WTC11 (cell line): Measurements from ENCODE around the gene BACE2. TPM values are rescaled to one million over a fixed set of nuclear protein-coding genes. Genes with fewer than 3 reads are reported as not detected.
A peak's percentile ranks its signal among the peaks of the same experiment; 100 is the strongest.

ENCODE experiments used
- ATAC-seq: fragments of 200-7000 bp; cut with Tn5 transposase; 2 replicates; pipeline ENCODE4 v1.10.0; 2021; ENCODE audit warnings: mild to moderate bottlenecking, moderate library complexity
- CTCF ChIA-PET: fragments of 300-600 bp; sonication (Branson Sonifier 250); formaldehyde crosslinking; loops from one replicate; lab custom pipeline; 2021; ENCODE audit warnings: antibody characterized with exemption; lab: Charles Lee
- POLR2A ChIA-PET: fragments of 350-600 bp; sonication (Branson Sonifier 250); formaldehyde crosslinking; loops from one replicate; lab custom pipeline; 2021; ENCODE audit warnings: antibody characterized with exemption; lab: Charles Lee
- DNase-seq: peaks from one replicate; pipeline ENCODE4 v3.0.0; 2021; ENCODE audit warnings: low spot score
- H3K27ac Mint-ChIP-seq: 2 replicates; pipeline ENCODE4 v1.8.0; 2021; ENCODE audit warnings: mixed read lengths
- H3K27me3 Mint-ChIP-seq: 2 replicates; pipeline ENCODE4 v1.8.0; 2021; ENCODE audit warnings: low read depth, mild to moderate bottlenecking, moderate library complexity, mixed read lengths
- H3K36me3 Mint-ChIP-seq: 2 replicates; pipeline ENCODE4 v1.8.0; 2021; ENCODE audit warnings: mixed read lengths
- H3K4me1 Mint-ChIP-seq: 2 replicates; pipeline ENCODE4 v1.8.0; 2022; ENCODE audit warnings: mixed read lengths
- H3K4me3 Mint-ChIP-seq: 2 replicates; pipeline ENCODE4 v1.8.0; 2021; ENCODE audit warnings: mild to moderate bottlenecking, moderate library complexity, mixed read lengths
- H3K9me3 Mint-ChIP-seq: 2 replicates; pipeline ENCODE4 v1.8.0; 2021; ENCODE audit warnings: mixed read lengths
- ATF3 ChIP-seq: sonication (generic); formaldehyde crosslinking; conservative IDR thresholded peaks from 2 replicates; pipeline ENCODE4 v1.8.1; 2022; ENCODE audit warnings: mild to moderate bottlenecking, missing genetic modification reagents
- CREM ChIP-seq: sonication (generic); formaldehyde crosslinking; IDR thresholded peaks from 2 replicates; pipeline ENCODE4 v1.8.1; 2022; ENCODE audit warnings: mild to moderate bottlenecking, missing genetic modification reagents, moderate library complexity
- FOXJ3 ChIP-seq: sonication (generic); formaldehyde crosslinking; IDR thresholded peaks from 2 replicates; pipeline ENCODE4 v1.9.0; 2021; ENCODE audit warnings: missing genetic modification reagents, mild to moderate bottlenecking, borderline replicate concordance
- FOXP4 ChIP-seq: sonication (generic); formaldehyde crosslinking; IDR thresholded peaks from 2 replicates; pipeline ENCODE4 v1.8.0; 2022; ENCODE audit warnings: mild to moderate bottlenecking, missing genetic modification reagents
- HMGA2 ChIP-seq: fragments of 250-450 bp; sonication (Bioruptor Pico); IDR thresholded peaks from 2 replicates; pipeline ENCODE4 v1.4.0; 2021; ENCODE audit warnings: mild to moderate bottlenecking, moderate library complexity
- IRF2 ChIP-seq: sonication (generic); formaldehyde crosslinking; IDR thresholded peaks from 2 replicates; pipeline ENCODE4 v1.8.0; 2022; ENCODE audit warnings: low read depth, missing genetic modification reagents, borderline replicate concordance
- JUN ChIP-seq: sonication (generic); formaldehyde crosslinking; IDR thresholded peaks from 2 replicates; pipeline ENCODE4 v1.8.0; 2023; ENCODE audit warnings: mild to moderate bottlenecking, missing genetic modification reagents
- KAT7 ChIP-seq: sonication (generic); formaldehyde crosslinking; IDR thresholded peaks from 2 replicates; pipeline ENCODE4 v1.8.1; 2023; ENCODE audit warnings: missing genetic modification reagents, mild to moderate bottlenecking, borderline replicate concordance
- NR2C2 ChIP-seq: sonication (generic); formaldehyde crosslinking; IDR thresholded peaks from 2 replicates; pipeline ENCODE4 v1.8.0; 2022; ENCODE audit warnings: mild to moderate bottlenecking, missing genetic modification reagents
- PRRX2 ChIP-seq: fragments of 250-450 bp; sonication (Bioruptor Pico); IDR thresholded peaks from 2 replicates; pipeline ENCODE4 v1.8.0; 2021; ENCODE audit warnings: mild to moderate bottlenecking
- SMAD4 ChIP-seq: sonication (generic); formaldehyde crosslinking; IDR thresholded peaks from 2 replicates; pipeline ENCODE4 v1.8.0; 2022; ENCODE audit warnings: mild to moderate bottlenecking, missing genetic modification reagents
- SP1 ChIP-seq: sonication (generic); formaldehyde crosslinking; conservative IDR thresholded peaks from 2 replicates; pipeline ENCODE4 v1.8.1; 2022; ENCODE audit warnings: missing genetic modification reagents
- TCF7 ChIP-seq: sonication (generic); formaldehyde crosslinking; IDR thresholded peaks from 2 replicates; pipeline ENCODE4 v1.8.0; 2022; ENCODE audit warnings: mild to moderate bottlenecking, low read depth, missing genetic modification reagents, moderate library complexity
- USF2 ChIP-seq: sonication (generic); formaldehyde crosslinking; IDR thresholded peaks from 2 replicates; pipeline ENCODE4 v1.8.1; 2023; ENCODE audit warnings: mild to moderate bottlenecking, missing genetic modification reagents, moderate library complexity
- ZMAT4 ChIP-seq: fragments of 250-450 bp; sonication (Bioruptor Pico); IDR thresholded peaks from 2 replicates; pipeline ENCODE4 v1.9.0; 2021; ENCODE audit warnings: mild to moderate bottlenecking
- ZNF396 ChIP-seq: fragments of 250-450 bp; sonication (Bioruptor Pico); IDR thresholded peaks from 2 replicates; pipeline ENCODE4 v1.8.0; 2021; ENCODE audit warnings: mild to moderate bottlenecking, moderate library complexity, borderline replicate concordance
- ZNF423 ChIP-seq: fragments of 250-450 bp; sonication (Bioruptor Pico); IDR thresholded peaks from 2 replicates; pipeline ENCODE4 v2.1.2; 2022; ENCODE audit warnings: mild to moderate bottlenecking, moderate library complexity
- total RNA-seq: library from RNA; stranded (reverse); gene quantifications from 3 replicates; pipeline ENCODE4 v1.2.3, GENCODE V29; 2021
- TF ChIP-seq, protein P1 (sequence below): sonication (generic); formaldehyde crosslinking; IDR thresholded peaks from 2 replicates; pipeline ENCODE4 v1.8.1; 2023; ENCODE audit warnings: mild to moderate bottlenecking, moderate library complexity, missing genetic modification reagents
- TF ChIP-seq, protein P2 (sequence below): sonication (generic); formaldehyde crosslinking; IDR thresholded peaks from 2 replicates; pipeline ENCODE4 v1.8.0; 2022; ENCODE audit warnings: mild to moderate bottlenecking, missing genetic modification reagents

Gene BACE2
- total RNA-seq, 1 experiment from 2014 or later, result 9.8 TPM

- H3K27ac Mint-ChIP-seq, result no peak overlapping the region
Observed at GRCh38 chr21:41322496-41323382, 154.8 kb downstream of the BACE2 start.

More at GRCh38 chr21:41322496-41323382, 154.8 kb downstream of the BACE2 start:
- Mint-ChIP-seq H3K36me3 (no peaks in the 10 kb centered on the region), H3K4me1 (peaks cover 20% of the 10 kb centered on the region), H3K27me3 (peaks cover 4% of the 10 kb centered on the region), H3K4me3 (no peak overlapping the region), H3K9me3 (no peaks in the 10 kb centered on the region)
- ChIA-PET POLR2A (no interaction called here), CTCF (interaction anchor here (1.6 kb wide), 1 partner anchor 37 kb away, joined by 5 read pairs; no protein-coding TSS in a partner anchor)
- TF ChIP-seq USF2 (no peak), NR2C2 (no peak), ZMAT4 (no peak), PRRX2 (CRISPR knock-in tag) (no peak), SP1 (no peak), KAT7 (CRISPR knock-in tag) (no peak), TCF7 (CRISPR knock-in tag) (no peak), FOXJ3 (CRISPR knock-in tag) (no peak), JUN (no peak), SMAD4 (CRISPR knock-in tag) (no peak), ZNF423 (CRISPR knock-in tag) (no peak), ZNF396 (CRISPR knock-in tag) (no peak), HMGA2 (CRISPR knock-in tag) (no peak), FOXP4 (CRISPR knock-in tag) (no peak), ATF3 (no peak), IRF2 (CRISPR knock-in tag) (no peak), CREM (CRISPR knock-in tag) (no peak)
- TF ChIP-seq, protein P1, sequence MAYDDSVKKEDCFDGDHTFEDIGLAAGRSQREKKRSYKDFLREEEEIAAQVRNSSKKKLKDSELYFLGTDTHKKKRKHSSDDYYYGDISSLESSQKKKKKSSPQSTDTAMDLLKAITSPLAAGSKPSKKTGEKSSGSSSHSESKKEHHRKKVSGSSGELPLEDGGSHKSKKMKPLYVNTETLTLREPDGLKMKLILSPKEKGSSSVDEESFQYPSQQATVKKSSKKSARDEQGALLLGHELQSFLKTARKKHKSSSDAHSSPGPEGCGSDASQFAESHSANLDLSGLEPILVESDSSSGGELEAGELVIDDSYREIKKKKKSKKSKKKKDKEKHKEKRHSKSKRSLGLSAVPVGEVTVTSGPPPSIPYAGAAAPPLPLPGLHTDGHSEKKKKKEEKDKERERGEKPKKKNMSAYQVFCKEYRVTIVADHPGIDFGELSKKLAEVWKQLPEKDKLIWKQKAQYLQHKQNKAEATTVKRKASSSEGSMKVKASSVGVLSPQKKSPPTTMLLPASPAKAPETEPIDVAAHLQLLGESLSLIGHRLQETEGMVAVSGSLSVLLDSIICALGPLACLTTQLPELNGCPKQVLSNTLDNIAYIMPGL (CRISPR knock-in tag), result no peak
- TF ChIP-seq, protein P2, sequence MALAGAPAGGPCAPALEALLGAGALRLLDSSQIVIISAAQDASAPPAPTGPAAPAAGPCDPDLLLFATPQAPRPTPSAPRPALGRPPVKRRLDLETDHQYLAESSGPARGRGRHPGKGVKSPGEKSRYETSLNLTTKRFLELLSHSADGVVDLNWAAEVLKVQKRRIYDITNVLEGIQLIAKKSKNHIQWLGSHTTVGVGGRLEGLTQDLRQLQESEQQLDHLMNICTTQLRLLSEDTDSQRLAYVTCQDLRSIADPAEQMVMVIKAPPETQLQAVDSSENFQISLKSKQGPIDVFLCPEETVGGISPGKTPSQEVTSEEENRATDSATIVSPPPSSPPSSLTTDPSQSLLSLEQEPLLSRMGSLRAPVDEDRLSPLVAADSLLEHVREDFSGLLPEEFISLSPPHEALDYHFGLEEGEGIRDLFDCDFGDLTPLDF (CRISPR knock-in tag), result no peak
- DNase-seq (no peak), ATAC-seq (peak; percentile 35)
